Nucleus accumbens (tissue), 56 donors: ENCODE measurements around the gene KLF13.

Source experiments
- DNase-seq, 56 donors: peaks; one replicate each; lab custom pipeline; 2025; lab: John Stamatoyannopoulos, UW

The KLF13 gene

DNA sequence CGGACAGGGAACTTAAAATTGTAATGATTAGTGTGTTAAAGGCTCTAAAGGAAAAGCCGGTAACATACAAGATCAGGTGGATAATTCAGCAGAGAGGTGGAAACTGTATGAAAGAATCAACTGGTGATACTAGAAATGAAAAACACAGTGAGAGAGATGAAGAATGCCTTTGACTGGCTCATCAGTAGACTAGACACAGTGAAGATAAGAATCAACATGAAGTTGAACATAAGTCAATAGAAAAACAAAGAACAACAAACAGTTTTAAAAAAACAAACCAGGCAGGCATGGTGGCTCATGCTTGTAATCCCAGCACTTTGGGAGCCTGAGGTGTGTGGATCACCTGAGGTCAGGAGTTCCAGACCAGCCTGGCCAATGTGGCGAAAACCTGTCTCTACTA is 82.1 kb downstream of the KLF13 start:
- DNase-seq, result no peak

DNA sequence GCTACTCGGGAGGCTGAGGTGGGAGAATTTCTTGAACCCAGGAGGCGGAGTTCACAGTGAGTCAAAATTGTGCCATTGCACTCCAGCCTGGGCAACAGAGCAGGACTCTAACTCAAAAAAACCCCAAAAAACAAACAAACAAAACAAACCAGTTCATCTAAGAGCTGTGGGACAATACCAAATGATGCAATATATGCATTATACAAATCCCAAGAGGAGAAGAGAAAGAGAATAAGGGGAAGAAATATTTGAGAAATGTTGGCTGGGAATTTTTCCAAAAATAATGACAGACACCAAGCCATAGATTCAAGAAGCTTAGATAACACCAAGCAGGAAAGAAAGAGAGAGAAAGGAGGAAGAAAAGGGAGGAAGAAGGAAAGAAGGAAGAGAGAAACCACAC is 82.5 kb downstream of the KLF13 start:
- no peak for DNase-seq

DNA sequence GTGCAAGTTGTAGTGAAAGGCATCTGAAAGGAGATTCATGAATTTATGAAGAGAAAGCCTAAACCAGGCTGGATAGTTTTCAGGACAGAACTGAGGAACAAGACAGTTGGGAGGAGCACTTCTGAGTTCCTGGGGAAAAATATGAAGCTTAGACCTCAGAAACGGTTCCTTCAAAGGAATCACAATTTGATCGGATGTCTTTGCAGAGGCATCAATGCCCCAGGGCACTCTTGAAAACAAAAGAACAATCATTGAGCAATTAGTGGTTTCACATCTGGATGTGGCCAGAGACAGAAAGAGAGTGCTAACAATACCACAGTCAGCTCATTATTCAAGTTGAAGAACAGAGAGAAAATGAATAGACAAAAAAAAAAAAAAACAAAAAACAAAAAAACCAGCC is 86.2 kb downstream of the KLF13 start:
- DNase-seq, result no peak

DNA sequence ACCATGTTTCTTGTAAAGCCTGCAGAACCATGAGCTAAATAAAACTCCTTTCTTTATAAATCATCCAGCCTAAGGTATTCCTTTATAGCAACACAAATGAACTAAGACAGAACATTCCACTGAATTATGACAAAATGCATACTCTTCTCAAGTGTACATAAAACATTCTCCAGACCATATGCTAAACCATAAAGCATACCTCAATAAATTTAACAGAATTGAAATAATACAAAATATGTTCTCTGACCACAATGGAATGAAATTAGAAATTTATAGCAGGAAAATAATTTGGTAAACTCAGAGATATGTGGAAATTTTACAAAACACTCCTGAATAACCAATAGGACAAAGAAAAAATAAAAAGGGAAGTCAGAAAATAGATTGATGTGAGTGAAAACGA is 88.6 kb downstream of the KLF13 start:
- DNase-seq, result no peak

DNA sequence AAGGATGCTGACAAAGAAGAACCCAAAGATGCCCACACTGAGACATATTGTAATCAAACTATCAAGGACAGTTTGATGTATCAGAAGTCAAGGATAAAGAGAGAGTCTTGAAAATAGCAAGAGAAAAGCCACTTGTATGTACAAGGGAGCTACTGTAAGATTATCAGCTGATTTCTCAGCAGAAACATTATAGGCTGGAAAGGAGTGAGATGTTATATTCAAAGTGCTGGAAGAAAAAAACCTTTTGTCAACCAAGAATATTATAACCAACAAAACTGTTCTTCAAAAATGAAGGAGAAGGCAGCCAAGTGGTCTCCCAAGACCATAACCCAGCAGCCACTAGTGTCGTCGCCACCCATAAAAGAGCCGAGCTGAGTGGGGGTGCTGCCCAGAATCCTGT is 93.2 kb downstream of the KLF13 start:
- DNase-seq, result no peak

DNA sequence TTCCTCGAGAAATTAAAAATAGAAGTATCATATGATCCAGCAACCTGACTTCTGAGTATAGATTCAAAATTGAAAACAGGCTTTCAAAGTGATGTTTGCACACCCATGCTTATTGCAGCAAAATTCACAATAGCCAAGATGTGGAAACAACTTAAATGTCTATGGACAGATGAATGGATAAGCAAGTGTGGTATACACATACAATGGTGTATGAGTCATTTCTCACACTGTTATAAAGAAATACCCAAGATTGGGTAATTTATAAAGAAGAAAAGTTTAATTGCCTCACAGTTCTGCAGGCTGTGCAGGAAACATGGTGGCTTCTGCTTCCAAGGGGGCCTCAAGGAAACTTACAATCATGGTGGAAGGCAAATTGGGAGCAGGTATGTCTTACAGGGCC is 100.8 kb downstream of the KLF13 start:
- no peak for DNase-seq
